ENCODE data around the gene HTR7. TPM values are rescaled to one million over a fixed set of nuclear protein-coding genes. Genes with fewer than 3 reads are reported as not detected.

Gene HTR7
- total RNA-seq, 2 donors from 2014 or later: not detected

DNA sequence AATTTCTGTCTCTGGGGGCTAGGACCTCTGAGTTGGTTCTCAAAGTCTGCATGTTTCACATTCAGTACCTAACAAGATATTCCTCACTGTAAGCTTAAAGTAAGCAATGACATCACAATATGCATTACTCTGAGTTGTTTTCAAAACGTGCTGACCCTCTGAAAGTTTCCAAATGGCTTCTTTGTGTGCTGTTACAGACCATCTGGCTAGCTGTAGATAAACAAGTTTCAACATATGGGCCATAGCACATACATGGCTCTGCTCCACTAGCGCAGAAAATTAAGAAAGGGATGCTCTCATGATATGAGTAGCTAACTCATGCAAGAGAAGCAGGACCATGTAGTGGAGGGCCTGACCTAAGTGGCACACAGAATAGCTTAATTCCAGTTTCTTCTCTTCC, 119.0 kb downstream of the HTR7 start:
- TF ChIP-seq CTCF (IDR thresholded peaks at IDR 0.05): no peak
- TF ChIP-seq POLR2A (IDR thresholded peaks at IDR 0.05): no peak
- Histone ChIP-seq H3K27ac (no peak overlapping the region), H3K9me3 (no peaks in the 10 kb centered on the region), H3K27me3 (no peaks in the 10 kb centered on the region), H3K4me3 (no peak overlapping the region), H3K36me3 (replicated peaks in 1 of 2; ENCODE audit: insufficient read depth in 1 of 2, low read depth in 2 of 2) (no peaks in the 10 kb centered on the region), H3K4me1 (no peaks in the 10 kb centered on the region)
- no peak for ATAC-seq
- 51 to 58% methylated on average over 2 of the region's 2 CpGs for WGBS, 2 donors
- intact Hi-C loops (cut with DNase I): no loop called here
- DNase-seq: no peak

DNA sequence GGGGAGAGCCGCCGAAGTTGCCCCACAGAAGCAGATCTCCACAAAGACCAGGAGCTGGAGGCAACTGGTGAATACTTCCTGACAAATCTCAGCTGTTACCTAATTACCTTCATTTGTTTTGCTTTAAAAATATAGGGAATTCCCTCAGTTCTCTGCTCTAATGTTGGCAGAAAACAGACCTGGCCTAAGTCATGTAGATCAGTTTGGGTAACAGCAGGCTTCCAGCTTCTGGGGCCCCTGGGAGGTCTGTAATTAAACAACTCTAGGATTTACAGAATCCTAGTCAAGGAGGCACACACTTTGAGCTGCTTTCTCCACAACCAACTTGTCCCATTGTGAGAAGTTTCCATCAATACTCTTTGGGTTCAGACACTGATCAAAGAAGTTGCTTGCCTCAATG, 123.4 kb downstream of the HTR7 start:
- WGBS, 2 donors: 67 to 88% methylated on average over 2 of the region's 2 CpGs
- intact Hi-C loops (cut with DNase I): no loop called here
- Histone ChIP-seq H3K4me1 (no peaks in the 10 kb centered on the region), H3K4me3 (no peak overlapping the region), H3K27me3 (no peaks in the 10 kb centered on the region), H3K36me3 (replicated peaks in 1 of 2; ENCODE audit: insufficient read depth in 1 of 2, low read depth in 2 of 2) (no peaks in the 10 kb centered on the region), H3K9me3 (no peaks in the 10 kb centered on the region), H3K27ac (no peak overlapping the region)
- ATAC-seq: no peak
- TF ChIP-seq CTCF (IDR thresholded peaks at IDR 0.05) (no peak), POLR2A (IDR thresholded peaks at IDR 0.05) (no peak)
- DNase-seq: no peak

DNA sequence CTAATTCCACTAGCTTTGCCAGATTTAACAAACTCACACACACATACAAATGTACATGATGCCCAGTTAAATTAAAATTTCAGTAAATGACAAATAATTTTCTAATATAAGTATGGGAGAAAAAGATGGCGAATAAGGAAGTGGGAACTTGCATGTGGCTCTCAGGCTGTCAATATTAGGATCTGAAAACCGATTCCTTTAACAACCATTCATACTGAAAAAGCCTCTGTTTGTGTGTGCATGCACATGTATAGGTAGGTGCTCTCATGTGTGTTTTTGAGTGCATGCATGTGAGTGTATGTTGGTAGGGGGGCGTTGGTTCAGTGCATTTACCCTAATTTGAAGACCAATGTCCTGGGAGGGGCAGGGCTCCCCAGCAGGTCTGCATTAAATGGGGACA, 125.3 kb downstream of the HTR7 start:
- WGBS, 2 donors: 61 to 64% methylated on average over 3 of the region's 3 CpGs
- no peaks in the 10 kb centered on the region for H3K36me3 ChIP-seq (replicated peaks in 1 of 2; ENCODE audit: insufficient read depth in 1 of 2, low read depth in 2 of 2)
- H3K4me3 ChIP-seq: no peak overlapping the region
- no peaks in the 10 kb centered on the region for H3K27me3 ChIP-seq
- no peak overlapping the region for H3K27ac ChIP-seq
- DNase-seq: no peak
- no peaks in the 10 kb centered on the region for H3K4me1 ChIP-seq
- intact Hi-C loops (cut with DNase I): no loop called here
- no peak for TF ChIP-seq POLR2A (IDR thresholded peaks at IDR 0.05)
- TF ChIP-seq CTCF (IDR thresholded peaks at IDR 0.05): no peak
- no peaks in the 10 kb centered on the region for H3K9me3 ChIP-seq
- ATAC-seq: no peak

GRCh38 chr10:90723416-90724068, 134.3 kb downstream of the HTR7 start:
- Histone ChIP-seq H3K9me3 (no peaks in the 10 kb centered on the region), H3K36me3 (replicated peaks in 1 of 2; ENCODE audit: insufficient read depth in 1 of 2, low read depth in 2 of 2) (no peaks in the 10 kb centered on the region), H3K27me3 (no peaks in the 10 kb centered on the region), H3K27ac (no peak overlapping the region), H3K4me3 (no peak overlapping the region), H3K4me1 (no peaks in the 10 kb centered on the region)
- intact Hi-C loops (cut with DNase I): no loop called here
- no peak for TF ChIP-seq CTCF (IDR thresholded peaks at IDR 0.05)
- TF ChIP-seq POLR2A (IDR thresholded peaks at IDR 0.05): no peak
- ATAC-seq: no peak
- no peak for DNase-seq
- 29 to 42% methylated on average over 6 of the region's 6 CpGs for WGBS, 2 donors

- Histone ChIP-seq H3K4me1 (no peaks in the 10 kb centered on the region), H3K36me3 (replicated peaks in 1 of 2; ENCODE audit: insufficient read depth in 1 of 2, low read depth in 2 of 2) (no peaks in the 10 kb centered on the region), H3K4me3 (no peak overlapping the region), H3K27ac (no peak overlapping the region), H3K27me3 (no peaks in the 10 kb centered on the region), H3K9me3 (no peaks in the 10 kb centered on the region)
- 77 to 89% methylated on average over 5 of the region's 5 CpGs for WGBS, 2 donors
- DNase-seq: no peak
- intact Hi-C loops (cut with DNase I): no loop called here
- no peak for ATAC-seq
- no peak for TF ChIP-seq CTCF (IDR thresholded peaks at IDR 0.05)
- TF ChIP-seq POLR2A (IDR thresholded peaks at IDR 0.05): no peak
Measured at GRCh38 chr10:90722832-90723231, 135.0 kb downstream of the HTR7 start.

Data from body of pancreas (tissue), 4 donors.